ENCODE results near the gene UNC80.

UNC80 gene

GRCh38 chr2:209913786-209914345, 142.2 kb downstream of the UNC80 start:
- DNase-seq, result no peak

GRCh38 chr2:209917154-209917771, 145.6 kb downstream of the UNC80 start:
- DNase-seq, result no peak

GRCh38 chr2:209918251-209918650, 146.6 kb downstream of the UNC80 start:
- DNase-seq, result no peak

GRCh38 chr2:209922116-209922515, 150.5 kb downstream of the UNC80 start:
- no peak for DNase-seq

- no peak for DNase-seq
Observed at GRCh38 chr2:209929369-209929768, 157.7 kb downstream of the UNC80 start.

GRCh38 chr2:209933499-209934483, 162.2 kb downstream of the UNC80 start:
- DNase-seq, result no peak

GRCh38 chr2:209936106-209936666, 164.6 kb downstream of the UNC80 start:
- no peak for DNase-seq

- DNase-seq, result no peak
Observed at GRCh38 chr2:209937893-209938292, 166.3 kb downstream of the UNC80 start.

- DNase-seq, result no peak
Observed at GRCh38 chr2:209938906-209939305, 167.3 kb downstream of the UNC80 start.

GRCh38 chr2:209940936-209941335, 169.3 kb downstream of the UNC80 start:
- DNase-seq, result no peak

- no peak for DNase-seq
Observed at GRCh38 chr2:209942426-209942825, 170.8 kb downstream of the UNC80 start.

GRCh38 chr2:209942936-209943605, 171.4 kb downstream of the UNC80 start:
- DNase-seq, result no peak

GRCh38 chr2:209943776-209944175, 172.1 kb downstream of the UNC80 start:
- no peak for DNase-seq

GRCh38 chr2:209946539-209946938, 174.9 kb downstream of the UNC80 start:
- DNase-seq, result no peak

GRCh38 chr2:209956271-209956670, 184.6 kb downstream of the UNC80 start:
- no peak for DNase-seq

GRCh38 chr2:209958016-209958415, 186.4 kb downstream of the UNC80 start:
- no peak for DNase-seq

- no peak for DNase-seq
Observed at GRCh38 chr2:209960045-209960444, 188.4 kb downstream of the UNC80 start.

GRCh38 chr2:209960676-209961630, 189.3 kb downstream of the UNC80 start:
- peak; percentile 32 to 40 for DNase-seq

- no peak for DNase-seq
Observed at GRCh38 chr2:209965723-209966122, 194.1 kb downstream of the UNC80 start.

GRCh38 chr2:209969692-209970091, 198.1 kb downstream of the UNC80 start:
- no peak for DNase-seq

- DNase-seq, result no peak
Observed at GRCh38 chr2:209970271-209970670, 198.6 kb downstream of the UNC80 start.

- no peak for DNase-seq
Observed at GRCh38 chr2:209970711-209971110, 199.1 kb downstream of the UNC80 start.
